Measurements from ENCODE around the gene SRGAP3. TPM values are rescaled to one million over a fixed set of nuclear protein-coding genes. Genes with fewer than 3 reads are reported as not detected.

The SRGAP3 gene
- total RNA-seq, 2 donors from 2014 or later: 2.6 to 12.8 TPM

DNA sequence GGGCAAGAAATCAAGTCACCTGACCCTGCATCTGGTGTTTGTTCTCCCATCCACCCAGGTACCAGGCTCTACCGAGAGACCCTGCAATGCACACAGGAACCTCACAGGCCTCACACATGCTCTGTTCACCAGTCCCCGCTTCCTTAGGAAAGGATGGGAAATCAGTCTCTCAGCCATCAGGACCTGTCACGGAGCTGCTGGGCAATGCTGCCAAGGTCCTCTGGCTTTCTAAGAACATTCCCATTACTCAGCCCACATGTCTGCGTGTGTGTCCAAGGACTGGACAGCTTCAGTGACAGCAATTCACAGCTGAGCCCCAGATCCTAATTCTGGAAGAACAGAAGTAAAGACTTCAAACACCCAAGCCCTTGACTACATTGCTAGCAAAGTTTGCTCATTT is 6.5 kb upstream of the SRGAP3 start:
- DNase-seq (ENCODE audit: low spot score): no peak
- Histone ChIP-seq H3K36me3 (no peaks in the 10 kb centered on the region), H3K4me1 (ENCODE audit: control insufficient read depth in 1 of 2, low read depth in 2 of 2) (no peaks in the 10 kb centered on the region), H3K9me3 (peaks cover 6% of the 10 kb centered on the region), H3K27ac (no peak overlapping the region), H3K4me3 (no peak overlapping the region), H3K27me3 (replicated peaks; ENCODE audit: insufficient read depth) (no peaks in the 10 kb centered on the region)
- ATAC-seq (ENCODE audit: insufficient number of reproducible peaks, low FRiP score, low read depth): no peak
- TF ChIP-seq CTCF (IDR thresholded peaks at IDR 0.05): no peak

- peaks cover 5 to 7% of the 10 kb centered on the region in 2 donors for H3K4me1 ChIP-seq (ENCODE audit: control insufficient read depth in 1 of 2, low read depth in 2 of 2)
- ATAC-seq (ENCODE audit: insufficient number of reproducible peaks, low FRiP score, low read depth): no peak
- TF ChIP-seq CTCF (IDR thresholded peaks at IDR 0.05): no peak
- no peak for DNase-seq (ENCODE audit: low spot score)
- H3K9me3 ChIP-seq: peaks cover 6% of the 10 kb centered on the region
- no peaks in the 10 kb centered on the region for H3K36me3 ChIP-seq
- no peaks in the 10 kb centered on the region for H3K27me3 ChIP-seq (replicated peaks; ENCODE audit: insufficient read depth)
- H3K27ac ChIP-seq: no peak overlapping the region
- no peak overlapping the region for H3K4me3 ChIP-seq
Measured at GRCh38 chr3:9254764-9255163, 5.3 kb upstream of the SRGAP3 start.

GRCh38 chr3:9253327-9253726 is 3.9 kb upstream of the SRGAP3 start:
- no peak for TF ChIP-seq CTCF (IDR thresholded peaks at IDR 0.05)
- Histone ChIP-seq H3K9me3 (peaks cover 6% of the 10 kb centered on the region), H3K4me3 (no peak overlapping the region), H3K36me3 (no peaks in the 10 kb centered on the region), H3K27me3 (replicated peaks; ENCODE audit: insufficient read depth) (no peaks in the 10 kb centered on the region), H3K27ac (no peak overlapping the region), H3K4me1 (ENCODE audit: control insufficient read depth in 1 of 2, low read depth in 2 of 2) (peaks cover 13 to 18% of the 10 kb centered on the region in 2 donors)
- no peak for ATAC-seq (ENCODE audit: insufficient number of reproducible peaks, low FRiP score, low read depth)
- DNase-seq (ENCODE audit: low spot score): no peak

DNA sequence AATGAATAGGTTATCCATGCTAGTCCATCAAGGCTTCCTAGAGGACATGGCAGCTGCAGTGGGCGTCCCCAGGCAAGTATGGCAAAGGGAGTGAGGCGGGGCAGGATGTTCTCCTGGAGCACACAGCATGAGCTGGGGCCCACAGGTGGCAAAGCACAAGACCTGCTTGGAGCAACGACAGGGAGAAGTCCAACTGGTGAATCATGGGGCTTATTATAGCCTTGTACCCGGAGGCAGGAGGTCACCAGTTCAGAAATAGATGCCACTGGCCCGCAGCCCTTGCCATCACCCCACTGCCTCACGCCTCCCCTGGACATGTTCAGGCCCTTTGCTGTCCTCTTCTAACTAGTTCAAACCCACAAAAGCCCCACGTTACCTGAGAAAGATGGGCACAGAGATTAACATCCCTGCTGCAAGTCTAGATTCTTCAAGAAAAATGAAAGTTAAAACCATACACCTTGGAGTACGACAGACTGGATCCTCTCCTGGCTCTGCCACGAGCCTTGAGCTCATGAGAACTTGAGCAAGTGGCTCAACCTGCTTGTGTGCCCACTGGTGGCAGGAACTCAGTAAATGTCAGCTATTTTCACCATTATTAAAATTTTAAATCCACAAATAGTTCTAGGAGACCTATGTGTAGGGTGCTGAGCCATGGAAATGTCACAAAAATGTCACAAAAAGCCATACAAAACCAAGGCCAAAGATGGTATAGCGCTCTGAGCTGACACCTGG is 1.8 kb upstream of the SRGAP3 start:
- H3K4me3 ChIP-seq: no peak overlapping the region
- ATAC-seq (ENCODE audit: insufficient number of reproducible peaks, low FRiP score, low read depth): no peak
- H3K9me3 ChIP-seq: no peaks in the 10 kb centered on the region
- no peak for DNase-seq (ENCODE audit: low spot score)
- TF ChIP-seq CTCF (IDR thresholded peaks at IDR 0.05): no peak
- peaks cover 13 to 22% of the 10 kb centered on the region in 2 donors for H3K4me1 ChIP-seq (ENCODE audit: control insufficient read depth in 1 of 2, low read depth in 2 of 2)
- H3K27me3 ChIP-seq (replicated peaks; ENCODE audit: insufficient read depth): no peaks in the 10 kb centered on the region
- H3K27ac ChIP-seq: no peak overlapping the region
- H3K36me3 ChIP-seq: no peaks in the 10 kb centered on the region

- peak overlapping the region; percentile 72 for H3K4me3 ChIP-seq
- DNase-seq (ENCODE audit: low spot score) (no peak), ATAC-seq (ENCODE audit: insufficient number of reproducible peaks, low FRiP score, low read depth) (no peak)
- no peaks in the 10 kb centered on the region for H3K9me3 ChIP-seq
- H3K4me1 ChIP-seq (ENCODE audit: control insufficient read depth in 1 of 2, low read depth in 2 of 2): peaks cover 13 to 22% of the 10 kb centered on the region in 2 donors
- TF ChIP-seq CTCF (IDR thresholded peaks at IDR 0.05): no peak
- no peak overlapping the region for H3K27ac ChIP-seq
- no peaks in the 10 kb centered on the region for H3K27me3 ChIP-seq (replicated peaks; ENCODE audit: insufficient read depth)
- H3K36me3 ChIP-seq: no peaks in the 10 kb centered on the region
Measured at GRCh38 chr3:9250236-9250635, 790 bp upstream of the SRGAP3 start.

All from thoracic aorta (tissue), 2 donors.